HG02885 (cell line): ENCODE measurements around the gene FAM217B.
"Not testable (repeated sequence)": the region's sequence is repeated elsewhere in the genome, so short reads cannot be mapped to it uniquely, and the experiment has no call there.

Experiments used
- ATAC-seq: cut with Tn5 transposase; IDR thresholded peaks from one replicate; pipeline ENCODE4 v1.9.1; 2021; ENCODE audit warnings: mild to moderate bottlenecking; ENCODE audit not compliant: unreplicated experiment, poor library complexity

Gene FAM217B

DNA sequence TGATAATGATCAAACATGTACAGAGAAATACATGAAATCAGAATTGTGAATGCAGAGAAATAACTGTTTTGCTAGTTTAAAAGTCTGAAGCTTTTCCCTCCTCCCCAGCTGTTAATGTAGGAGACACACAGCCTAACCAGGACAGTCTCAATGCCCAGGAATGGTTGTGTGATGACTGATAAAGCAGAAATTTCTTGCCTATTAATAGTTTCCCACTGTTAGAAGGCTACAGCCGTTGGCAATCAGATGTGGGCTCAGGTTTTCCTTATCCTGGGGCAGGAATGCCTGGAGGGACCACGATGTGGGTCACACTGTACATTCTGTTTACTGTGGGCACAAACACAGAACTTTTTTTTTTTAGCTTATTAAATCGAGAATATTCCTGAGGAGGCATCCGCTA lies 2.0 kb upstream of the FAM217B start:
- no peak for ATAC-seq

DNA sequence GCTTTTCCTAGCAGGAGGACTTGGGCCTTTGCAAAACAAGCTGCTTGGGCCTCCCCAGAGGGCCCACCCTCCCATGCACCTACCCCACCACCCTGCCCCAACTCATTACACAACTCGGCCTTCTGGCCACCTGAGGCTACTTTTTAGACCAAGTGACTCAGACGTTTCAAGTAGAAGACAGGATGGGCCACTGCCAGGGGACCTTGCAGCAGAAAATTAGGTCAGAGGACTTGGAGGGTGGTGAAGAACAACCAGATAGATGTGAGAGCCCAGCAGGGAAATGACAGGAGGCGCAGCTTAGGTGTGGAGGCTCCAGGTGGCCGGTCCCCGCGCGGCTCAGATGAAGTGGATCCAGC lies 1.5 kb upstream of the FAM217B start:
- ATAC-seq, result no peak

DNA sequence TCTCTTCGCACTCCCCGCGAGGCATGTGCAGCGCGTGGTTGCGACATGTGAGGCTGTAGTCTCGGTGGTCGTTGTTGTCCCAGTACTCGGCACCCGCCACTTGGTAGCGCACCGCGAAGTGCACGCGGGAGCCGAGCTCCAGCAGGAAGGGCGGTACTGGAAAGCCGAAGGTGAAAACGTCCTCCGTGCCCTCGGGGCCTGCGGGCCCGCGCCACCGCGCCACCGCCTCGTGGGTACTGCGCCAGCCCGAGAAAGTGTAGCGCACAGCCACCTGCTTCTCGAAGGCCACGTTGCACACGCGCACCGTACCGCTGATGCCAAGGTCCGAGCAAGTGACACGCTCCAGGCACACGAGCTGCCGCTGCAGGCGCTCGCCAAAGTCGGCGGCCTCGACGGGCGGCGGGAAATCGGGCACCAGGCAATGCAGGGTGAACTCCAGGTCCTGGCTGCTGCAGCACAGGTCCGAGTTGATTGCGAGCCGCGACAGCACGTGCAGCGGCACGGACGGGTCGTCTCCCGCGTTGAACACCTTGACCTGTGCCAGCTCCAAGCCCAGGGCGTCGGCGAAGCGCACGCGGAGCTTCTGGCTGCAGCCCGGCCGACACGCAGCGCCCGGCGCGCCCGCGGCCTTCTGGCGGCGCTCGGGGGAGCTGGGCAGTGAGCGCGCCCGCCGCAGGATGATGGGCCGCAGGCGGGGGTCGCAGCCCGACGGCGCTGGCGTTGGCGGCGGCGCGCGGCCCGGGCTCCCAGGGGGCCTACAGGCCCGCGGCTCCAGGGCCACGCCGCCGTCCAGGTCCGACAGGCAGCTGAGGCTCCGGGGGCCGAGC lies 924 bp upstream of the FAM217B start:
- peak; percentile 25 for ATAC-seq

DNA sequence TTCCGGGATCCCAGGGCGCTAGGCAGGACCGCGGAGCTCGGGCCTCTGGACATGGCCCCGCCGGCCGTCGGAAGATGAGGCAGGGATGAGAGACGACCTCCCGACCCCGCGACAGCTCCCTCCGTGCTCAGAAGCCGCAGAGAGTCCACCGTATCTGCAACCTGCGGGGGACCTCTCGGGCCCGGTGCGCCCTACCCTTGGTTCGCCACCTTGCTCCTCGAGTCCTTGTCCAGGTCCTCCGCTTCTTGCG lies 385 bp upstream of the FAM217B start:
- peak; percentile 36 for ATAC-seq

DNA sequence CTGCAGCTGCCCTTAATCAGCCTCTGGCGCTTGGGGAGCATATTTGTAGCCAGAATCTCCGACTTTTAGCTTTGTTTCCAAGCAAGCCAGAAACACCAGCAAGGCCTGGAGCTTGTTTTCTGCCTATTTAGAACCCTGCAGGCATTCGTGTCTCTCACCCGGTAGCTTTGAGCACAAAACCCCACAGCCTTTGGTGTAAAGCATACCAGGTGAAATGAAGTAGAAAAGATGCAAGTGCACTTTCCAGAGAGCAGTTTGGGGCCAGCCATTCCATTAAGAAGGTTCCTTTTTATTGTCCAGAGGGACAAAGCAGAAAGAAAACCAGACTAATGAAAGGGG lies 736 bp downstream of the FAM217B start:
- peak; percentile 3 for ATAC-seq

DNA sequence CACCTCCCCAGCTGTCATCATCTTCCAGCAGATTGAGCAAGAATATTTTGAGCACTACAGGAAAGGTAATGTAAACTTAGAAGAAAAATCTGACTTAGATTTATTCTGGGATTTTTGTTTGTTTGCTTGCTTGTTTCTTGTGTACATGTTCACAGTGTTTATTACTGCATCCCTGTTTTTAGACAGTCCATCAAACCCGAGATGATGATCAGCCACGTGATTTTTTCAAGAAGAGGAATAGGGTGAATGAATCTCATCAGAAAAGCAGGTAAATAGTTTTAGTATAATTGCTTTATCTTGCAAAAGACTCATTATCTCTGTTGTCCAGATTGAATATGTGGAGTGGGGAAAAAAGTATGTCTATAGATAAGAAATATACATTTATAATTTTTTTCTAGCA lies 2.1 kb downstream of the FAM217B start:
- no peak for ATAC-seq

DNA sequence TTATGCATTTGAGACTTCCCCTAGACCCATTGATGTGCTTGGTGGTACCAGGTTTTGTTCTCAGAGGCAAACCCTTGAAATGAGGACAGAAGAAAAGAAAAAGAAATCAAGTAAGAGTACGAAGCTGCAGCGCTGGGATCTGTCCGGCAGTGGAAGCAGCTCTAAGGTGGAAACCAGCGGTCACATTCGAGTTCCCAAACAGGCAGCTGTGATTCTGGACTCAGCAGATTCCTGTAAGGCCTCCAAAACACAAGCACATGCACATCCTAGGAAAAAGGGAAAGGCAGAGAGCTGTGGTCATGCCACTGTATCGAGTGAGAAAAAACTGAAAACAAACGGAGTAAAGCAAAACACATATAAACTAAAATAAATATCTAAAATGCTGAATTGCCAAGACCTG lies 4.5 kb downstream of the FAM217B start:
- ATAC-seq, result no peak

DNA sequence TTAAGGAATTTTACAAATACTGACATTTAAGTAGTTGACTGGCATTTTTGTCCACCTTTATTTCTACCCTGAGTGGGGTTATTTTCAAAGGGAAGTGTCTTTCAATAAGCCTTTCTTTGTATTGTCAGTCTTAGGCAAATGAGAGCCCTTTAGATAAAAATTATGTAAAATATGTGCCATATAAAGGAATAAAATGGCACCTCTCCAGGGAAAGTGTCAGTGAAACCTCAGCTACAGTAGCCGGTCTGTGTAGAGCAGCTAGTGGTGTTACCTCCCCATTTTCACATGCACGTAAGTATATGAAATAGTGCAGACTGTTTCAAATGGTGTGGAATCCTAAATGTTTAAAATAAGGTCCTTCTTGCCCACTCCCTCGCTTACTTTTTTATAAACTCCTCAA lies 5.0 kb downstream of the FAM217B start:
- no peak for ATAC-seq

DNA sequence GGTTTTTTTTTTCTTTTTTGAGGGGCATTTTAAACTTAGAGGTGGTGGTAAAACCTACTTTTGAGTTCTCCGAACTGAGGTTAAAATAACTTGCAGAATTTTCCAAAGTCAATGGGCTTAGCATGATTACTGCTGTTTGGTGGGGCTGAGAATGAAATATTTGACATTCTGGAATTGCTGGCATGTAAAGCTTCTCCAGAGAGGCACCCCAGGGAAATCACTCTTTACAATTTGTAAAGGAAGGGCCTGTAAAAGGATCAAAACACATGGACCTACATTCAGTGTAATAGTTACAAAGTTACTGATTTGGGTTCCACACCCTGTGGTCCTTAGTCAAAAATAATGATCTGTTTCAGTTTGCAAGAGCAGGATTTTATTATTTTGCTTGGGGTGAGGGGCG lies 5.5 kb downstream of the FAM217B start:
- no peak for ATAC-seq

DNA sequence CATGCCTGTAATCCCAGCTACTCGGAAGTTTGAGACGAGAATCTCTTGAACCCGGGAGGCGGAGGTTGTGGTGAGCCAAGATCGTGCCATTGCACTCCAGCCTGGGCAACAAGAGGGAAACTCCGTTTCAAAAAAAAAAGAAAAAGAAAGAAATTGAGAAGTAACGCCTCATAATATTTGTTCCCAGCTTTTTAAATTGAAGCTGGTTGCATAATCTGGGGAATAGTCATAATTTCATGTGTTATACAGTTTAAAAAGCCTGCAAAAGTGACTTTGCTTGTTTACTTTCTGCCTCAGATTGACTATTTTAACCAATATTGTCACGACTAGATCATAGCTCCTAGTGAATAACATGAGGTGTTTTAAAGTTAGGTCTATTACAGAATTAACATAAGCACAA lies 7.2 kb downstream of the FAM217B start:
- no peak for ATAC-seq

DNA sequence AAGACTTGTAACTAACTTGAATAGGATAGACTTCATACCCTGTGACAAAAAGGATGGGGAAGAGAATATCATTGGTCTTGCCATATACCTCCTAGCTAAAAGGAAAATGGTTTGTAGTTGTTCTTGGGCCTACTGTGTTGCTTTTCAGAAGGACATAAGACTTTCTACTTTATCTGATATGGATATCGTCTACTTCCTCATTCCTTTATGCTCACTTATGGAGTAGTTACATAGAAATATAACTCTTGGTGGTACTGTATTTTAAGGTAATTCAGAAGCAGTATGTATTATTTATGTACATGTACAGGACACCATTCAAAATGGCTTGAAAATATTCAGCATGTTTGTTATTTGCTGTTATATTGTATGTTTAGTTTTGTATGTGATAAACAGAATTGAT lies 8.0 kb downstream of the FAM217B start:
- no peak for ATAC-seq

DNA sequence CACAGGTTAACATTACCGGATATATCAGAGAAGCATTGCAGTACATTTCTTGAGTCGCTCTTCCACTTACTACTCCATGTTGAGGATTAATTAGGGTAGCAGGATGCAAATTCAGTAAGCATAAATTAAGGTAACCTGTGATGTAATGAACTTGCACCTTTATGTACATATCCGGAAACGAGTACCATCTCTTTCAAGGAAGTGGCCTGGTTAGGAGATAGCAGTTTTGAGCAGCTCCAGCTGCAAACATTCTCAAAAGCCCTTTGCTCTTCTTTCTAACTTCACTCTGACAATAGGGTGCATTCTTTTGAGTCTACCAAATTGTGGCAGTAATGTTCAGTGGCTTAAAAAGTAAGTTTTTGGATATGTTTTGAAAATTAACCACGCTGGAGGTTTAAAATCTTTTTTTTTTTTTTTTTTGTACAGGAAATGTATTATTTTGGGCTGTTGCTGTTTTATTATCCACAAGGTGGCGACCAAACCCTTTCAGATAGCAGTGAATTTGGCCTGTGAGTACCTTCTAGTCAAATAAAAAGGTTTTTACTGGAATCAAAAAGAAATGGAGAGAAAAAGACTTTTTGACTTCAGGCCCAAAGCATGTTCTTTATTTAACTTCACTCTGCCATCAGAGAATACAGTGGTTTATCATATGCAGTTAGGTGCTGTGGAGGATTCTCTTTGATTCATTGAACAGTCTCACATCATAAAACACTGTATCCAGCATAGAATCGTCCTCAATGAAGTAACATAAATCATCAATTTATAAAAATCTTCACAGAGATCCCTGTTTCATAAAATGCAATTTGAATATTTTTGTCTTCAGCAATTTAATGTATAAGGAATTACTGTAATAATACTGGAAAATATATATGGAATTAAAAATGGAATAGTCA lies 8.9 kb downstream of the FAM217B start:
- ATAC-seq, result peak; percentile 55

DNA sequence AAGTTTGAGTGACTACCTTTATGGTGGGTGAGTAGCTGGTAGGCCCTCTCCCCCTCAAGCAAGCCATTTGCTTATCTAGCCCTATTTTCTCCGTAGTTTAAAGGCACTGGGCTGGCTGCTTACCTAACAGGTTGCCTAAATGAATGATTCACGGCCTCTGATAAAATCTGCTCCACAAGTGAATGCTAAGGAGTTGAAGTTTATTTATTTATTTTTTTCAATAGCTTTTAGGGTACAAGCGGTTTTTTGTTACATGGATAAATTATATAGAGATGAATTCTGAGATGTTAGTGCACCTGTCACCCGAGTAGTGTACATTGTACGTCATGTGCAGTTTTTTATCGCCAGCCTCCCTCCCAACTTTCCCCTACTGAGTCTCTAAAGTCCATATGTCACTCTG lies 9.7 kb downstream of the FAM217B start:
- ATAC-seq, result no peak

DNA sequence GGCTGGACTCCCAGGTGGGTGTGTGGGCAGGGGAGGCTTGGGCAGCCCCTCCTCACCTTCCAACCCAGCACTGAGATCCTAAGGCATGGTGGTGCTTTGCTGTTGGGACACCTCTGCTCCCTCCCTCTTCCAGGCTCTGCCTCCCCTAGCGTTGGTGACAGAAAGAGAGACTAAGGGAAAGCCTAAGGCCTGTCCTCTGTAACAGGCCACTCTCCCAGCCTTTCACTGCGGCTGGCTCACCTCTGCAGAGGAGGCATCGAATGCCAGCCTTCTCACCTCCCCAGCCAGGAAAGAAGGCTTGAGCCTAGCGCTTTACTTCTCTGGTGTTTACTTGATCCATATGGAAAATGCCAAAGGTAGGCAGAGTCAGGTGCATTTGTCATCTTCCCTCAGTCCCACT lies 14.5 kb downstream of the FAM217B start:
- ATAC-seq, result no peak

DNA sequence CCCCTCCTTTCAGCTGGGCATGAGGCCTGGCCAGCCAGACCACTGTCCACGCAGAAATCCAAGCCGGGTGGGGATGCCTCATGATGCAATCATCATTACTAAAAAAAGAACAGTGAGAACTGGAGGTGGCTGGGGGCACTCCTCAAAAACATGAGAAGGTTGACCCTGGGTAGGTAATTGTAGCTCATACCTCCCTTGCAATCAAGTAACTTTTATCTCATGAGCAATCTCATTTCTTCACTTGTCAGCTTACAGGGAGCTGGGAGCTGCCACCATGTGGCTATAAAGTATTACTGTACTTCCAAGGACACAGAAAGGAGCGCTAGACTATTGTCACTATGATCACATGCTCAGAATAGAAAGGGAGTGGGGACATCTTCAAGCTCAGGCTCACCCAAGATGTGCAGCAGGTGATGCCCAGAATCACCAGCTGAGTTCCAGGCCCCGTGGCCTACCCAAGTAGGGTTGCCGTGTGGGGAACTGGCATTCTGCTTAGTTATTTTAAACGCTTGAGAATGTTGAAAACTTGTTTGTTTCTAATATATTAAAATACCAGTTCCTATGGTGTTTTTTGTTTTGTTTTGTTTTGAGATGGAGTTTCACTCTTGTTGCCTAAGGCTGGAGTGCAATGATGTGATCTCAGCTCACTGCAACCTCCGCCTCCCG lies 15.1 kb downstream of the FAM217B start:
- no peak for ATAC-seq

DNA sequence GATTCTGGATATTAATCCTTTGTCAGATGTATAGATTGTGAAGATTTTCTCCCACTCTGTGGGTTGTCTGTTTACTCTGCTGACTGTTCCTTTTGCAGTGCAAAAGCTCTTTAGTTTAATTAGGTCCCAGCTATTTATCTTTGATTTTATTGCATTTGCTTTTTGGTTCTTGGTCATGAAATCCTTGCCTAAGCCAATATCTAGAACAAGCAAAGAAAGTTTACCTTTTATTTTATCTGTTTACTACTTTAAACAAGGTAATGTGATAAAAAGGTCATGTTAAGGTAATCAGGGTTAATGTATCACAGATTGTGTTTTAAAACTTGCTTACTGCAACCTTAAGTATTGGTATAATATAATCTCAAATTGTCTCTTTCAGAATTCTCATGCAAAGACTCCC lies 17.4 kb downstream of the FAM217B start:
- ATAC-seq, result not testable (repeated sequence)

DNA sequence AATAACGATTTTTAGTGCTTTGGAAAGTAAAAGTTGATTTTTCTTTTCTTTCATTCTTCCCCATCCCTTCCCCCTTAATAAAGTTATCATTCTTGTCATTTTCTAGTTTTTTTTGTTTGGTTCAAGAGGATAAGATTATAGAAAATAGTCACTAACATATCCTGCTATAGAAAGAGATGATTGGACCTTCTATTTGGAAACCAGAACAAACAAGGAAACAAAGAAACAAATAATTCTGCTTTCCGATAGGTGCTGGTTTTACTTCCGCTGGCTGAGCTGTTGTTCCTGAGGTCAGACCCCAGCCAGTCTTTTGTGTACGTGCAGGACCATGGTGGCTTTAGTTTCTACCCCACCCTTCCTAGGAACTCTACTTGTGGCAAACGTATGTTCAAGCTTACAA lies 17.9 kb downstream of the FAM217B start, which contains the start of gene CDH26:
CDH26 (plus strand) TSS at position 301 of the 400 bp plus-strand sequence. CDS start 304 bp downstream, outside the sequence.
- ATAC-seq, result no peak

DNA sequence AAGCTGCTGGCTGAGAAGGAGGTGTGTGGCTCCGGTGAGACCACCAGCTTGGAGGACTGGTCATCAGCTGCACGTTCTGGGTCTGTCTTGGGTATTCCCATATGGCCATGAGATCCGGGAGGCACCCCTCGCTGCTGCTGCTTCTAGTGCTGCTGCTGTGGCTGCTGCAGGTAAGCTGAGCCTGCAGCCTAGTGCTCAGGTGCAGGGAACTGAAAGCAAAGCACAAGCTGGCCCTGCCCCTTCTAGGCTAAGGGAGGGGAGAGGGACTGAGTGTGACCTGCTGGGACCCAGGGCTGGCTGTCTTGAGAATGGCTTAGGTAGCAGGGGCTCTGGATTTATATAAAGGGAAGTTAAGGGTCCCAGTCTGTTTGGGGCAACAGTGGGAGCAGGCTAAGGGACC lies 18.4 kb downstream of the FAM217B start:
- no peak for ATAC-seq

DNA sequence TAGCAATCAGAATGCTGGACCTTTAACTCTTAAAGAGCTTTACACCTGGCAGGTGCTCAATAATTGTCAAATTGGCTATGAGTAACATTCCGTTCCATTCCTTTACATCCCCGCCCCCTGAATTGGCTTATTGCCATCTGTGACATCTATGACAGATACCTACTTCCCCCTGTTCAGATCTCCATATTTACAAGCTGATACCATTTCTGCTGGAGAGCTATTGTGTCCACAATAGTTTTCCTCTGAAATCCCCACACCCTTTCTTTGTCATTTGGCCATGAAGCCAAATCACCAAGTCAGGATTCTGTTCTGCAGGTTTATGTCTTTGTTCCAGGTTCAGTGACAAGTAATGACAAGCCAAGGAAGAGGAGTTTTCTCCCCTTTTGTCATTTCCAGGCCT lies 21.2 kb downstream of the FAM217B start:
- ATAC-seq, result no peak

DNA sequence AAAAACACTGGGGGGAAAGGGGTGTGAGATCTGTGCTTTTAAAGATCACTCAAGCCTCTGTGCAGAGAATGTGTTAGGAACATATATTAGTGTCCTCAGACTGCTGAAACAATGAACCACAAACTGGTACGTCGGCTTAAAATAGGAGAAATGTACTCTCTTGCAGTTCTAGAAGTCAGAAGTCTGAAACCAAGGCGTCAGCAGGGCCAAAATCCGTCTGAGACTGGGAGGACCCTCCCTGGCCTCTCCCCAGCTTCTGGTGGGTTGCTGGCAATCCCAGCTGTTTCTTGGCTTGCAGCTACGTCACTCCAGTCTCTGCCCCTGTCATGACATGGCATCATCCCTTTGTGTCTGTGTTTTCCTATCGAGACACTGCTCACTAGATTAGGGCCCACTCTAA lies 22.0 kb downstream of the FAM217B start:
- ATAC-seq, result no peak

DNA sequence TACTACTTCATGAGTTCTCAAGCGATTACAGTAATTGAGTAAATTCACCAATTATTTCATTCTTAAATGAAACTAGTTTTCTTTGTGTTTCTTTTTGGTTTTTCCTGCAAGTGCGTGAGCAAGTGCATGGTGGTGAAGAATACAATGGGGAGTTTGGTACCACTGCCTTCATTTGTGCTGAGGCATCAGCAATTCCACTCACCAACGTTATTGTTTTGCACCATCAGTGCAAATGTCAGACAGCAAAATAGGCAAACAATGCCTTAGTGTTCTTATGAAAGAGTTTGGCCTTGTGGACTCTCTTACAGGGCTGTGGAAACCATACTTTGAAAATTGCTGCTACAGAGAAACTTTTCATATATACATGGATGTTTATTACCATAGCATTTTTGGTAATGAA lies 26.2 kb downstream of the FAM217B start:
- ATAC-seq, result no peak
